H1 (cell line): ENCODE measurements around the gene CD46. TPM values are rescaled to one million over a fixed set of nuclear protein-coding genes. Genes with fewer than 3 reads are reported as not detected.

Source experiments
- CTCF ChIA-PET: fragments of 300-600 bp; sonication (Branson Sonifier 250); formaldehyde crosslinking; loops from one replicate; lab custom pipeline; 2021; ENCODE audit not compliant: partially characterized antibody; lab: Charles Lee
- POLR2A ChIA-PET: fragments of 300-600 bp; sonication (Branson Sonifier 250); formaldehyde crosslinking; loops from one replicate; lab custom pipeline; 2021; ENCODE audit warnings: inconsistent platforms; ENCODE audit not compliant: partially characterized antibody; lab: Charles Lee
- DNase-seq, 2 experiments: peaks; one replicate each; pipeline versions ENCODE4 v3.0.0 to v3.0.0-alpha.2; 2010 to 2022; ENCODE audit warnings: low spot score in 2 of 2, low read depth in 1 of 2, mixed read lengths in 1 of 2
- FAIRE-seq: peaks from 2 replicates; lab custom pipeline; 2011; peaks lifted over from hg19 to GRCh38; lab: Jason Lieb, UNC
- H2AFZ ChIP-seq: 2 replicates; pipeline ENCODE4 v1.8.1; 2012; ENCODE audit warnings: low read length, inconsistent platforms
- H2AK5ac ChIP-seq: 2 replicates; pipeline ENCODE4 v1.6.1; 2013; ENCODE audit warnings: low read depth, low read length
- H2BK120ac ChIP-seq: replicated peaks from 2 replicates; pipeline ENCODE3; 2013; ENCODE audit warnings: low read depth, low read length, inconsistent platforms
- H2BK12ac ChIP-seq: 2 replicates; pipeline ENCODE4 v1.6.1; 2013; ENCODE audit warnings: low read depth, low read length
- H2BK15ac ChIP-seq: 2 replicates; pipeline ENCODE4 v1.6.1; 2013; ENCODE audit warnings: low read length
- H2BK20ac ChIP-seq: 2 replicates; pipeline ENCODE4 v1.6.1; 2013; ENCODE audit warnings: low read length
- H2BK5ac ChIP-seq: 2 replicates; pipeline ENCODE4 v1.6.1; 2013; ENCODE audit warnings: low read depth, low read length
- H3K14ac ChIP-seq: 2 replicates; pipeline ENCODE4 v1.6.1; 2013; ENCODE audit warnings: inconsistent platforms; ENCODE audit not compliant: insufficient read length
- H3K18ac ChIP-seq: 2 replicates; pipeline ENCODE4 v1.6.1; 2013; ENCODE audit warnings: low read length; ENCODE audit errors: extremely low read depth
- H3K23ac ChIP-seq: 2 replicates; pipeline ENCODE4 v1.6.1; 2013; ENCODE audit warnings: inconsistent platforms; ENCODE audit not compliant: insufficient read length
- H3K23me2 ChIP-seq: 2 replicates; pipeline ENCODE4 v1.6.1; 2013; ENCODE audit warnings: low read depth, low read length
- H3K27ac ChIP-seq: 2 replicates; pipeline ENCODE4 v1.6.1; 2011; ENCODE audit warnings: low read depth, low read length, inconsistent platforms
- H3K27me3 ChIP-seq, 4 experiments: replicated peaks in 1 of 4; 1 replicate in 1 of 4; 2 replicates in 3 of 4; pipeline versions ENCODE4 v1.6.1 to v1.8.1; 2011 to 2013; ENCODE audit warnings: low read length in 3 of 4, mild to moderate bottlenecking in 3 of 4, inconsistent platforms in 2 of 4, mixed read lengths in 2 of 4, moderate library complexity in 1 of 4; ENCODE audit not compliant: control insufficient read depth in 3 of 4, insufficient read depth in 3 of 4; ENCODE audit errors: extremely low read depth in 1 of 4
- H3K36me3 ChIP-seq, 4 experiments: 2 replicates each; pipeline versions ENCODE4 v1.6.1 to v1.8.1; 2011 to 2013; ENCODE audit warnings: mild to moderate bottlenecking in 4 of 4, low read length in 3 of 4, moderate library complexity in 2 of 4, control low read depth in 1 of 4, inconsistent platforms in 1 of 4; ENCODE audit not compliant: insufficient read depth in 4 of 4, control insufficient read depth in 2 of 4
- H3K4ac ChIP-seq: replicated peaks from 2 replicates; pipeline ENCODE3; 2013; ENCODE audit warnings: low read length, low read depth, mixed read lengths, inconsistent platforms; ENCODE audit not compliant: insufficient read length
- H3K4me1 ChIP-seq, 4 experiments: replicated peaks in 1 of 4; 1 replicate in 1 of 4; 2 replicates in 3 of 4; pipeline versions ENCODE4 v1.6.1 to v1.8.1; 2011 to 2013; ENCODE audit warnings: low read length in 3 of 4, inconsistent platforms in 2 of 4, mixed read lengths in 1 of 4; ENCODE audit not compliant: insufficient read depth in 4 of 4, control insufficient read depth in 3 of 4
- H3K4me2 ChIP-seq, 2 experiments: 2 replicates each; pipeline versions ENCODE4 v1.6.1 to v1.8.1; 2011 to 2013; ENCODE audit warnings: low read depth in 2 of 2, low read length in 2 of 2, control low read depth in 1 of 2, inconsistent platforms in 1 of 2, mild to moderate bottlenecking in 1 of 2; ENCODE audit not compliant: insufficient read depth in 1 of 2
- H3K4me3 ChIP-seq, 4 experiments: fragments of 200-600, 300-600 bp in 1 of 4; sonication (generic), shearing (Covaris generic), sonication (Bioruptor Twin) in 1 of 4; 2 replicates each; pipeline versions ENCODE4 v1.5.1 to v1.8.1; 2011 to 2016; ENCODE audit warnings: low read length in 4 of 4, low read depth in 3 of 4, control low read depth in 2 of 4, inconsistent platforms in 2 of 4, mild to moderate bottlenecking in 2 of 4, mixed read lengths in 1 of 4, moderate library complexity in 1 of 4; ENCODE audit not compliant: insufficient read depth in 2 of 4; ENCODE audit errors: extremely low read depth in 1 of 4
- H3K56ac ChIP-seq: replicated peaks from 2 replicates; pipeline ENCODE3; 2013; ENCODE audit warnings: low read depth, mild to moderate bottlenecking, mixed read lengths, low read length, inconsistent platforms; ENCODE audit not compliant: insufficient read length
- H3K79me1 ChIP-seq: 2 replicates; pipeline ENCODE4 v1.6.1; 2013; ENCODE audit warnings: low read depth, low read length, control low read depth
- H3K79me2 ChIP-seq, 2 experiments: 2 replicates each; pipeline versions ENCODE4 v1.6.1 to v1.8.1; 2012 to 2013; ENCODE audit warnings: low read length in 2 of 2, mild to moderate bottlenecking in 2 of 2, inconsistent platforms in 1 of 2; ENCODE audit not compliant: insufficient read depth in 2 of 2, control insufficient read depth in 1 of 2
- H3K9ac ChIP-seq, 4 experiments: replicated peaks in 1 of 4; 1 replicate in 1 of 4; 2 replicates in 3 of 4; pipeline versions ENCODE4 v1.6.1 to v1.8.1; 2011 to 2013; ENCODE audit warnings: low read depth in 3 of 4, low read length in 3 of 4, control low read depth in 2 of 4, mild to moderate bottlenecking in 2 of 4, moderate library complexity in 2 of 4, inconsistent platforms in 1 of 4; ENCODE audit errors: extremely low read depth in 1 of 4
- H3K9me3 ChIP-seq, 2 experiments: 2 replicates each; pipeline versions ENCODE4 v1.6.1 to v1.8.1; 2012 to 2013; ENCODE audit warnings: mild to moderate bottlenecking in 2 of 2, moderate library complexity in 2 of 2, control low read depth in 1 of 2, inconsistent platforms in 1 of 2, low read depth in 1 of 2, low read length in 1 of 2, mixed read lengths in 1 of 2; ENCODE audit not compliant: insufficient read depth in 2 of 2
- H4K20me1 ChIP-seq, 2 experiments: replicated peaks in 1 of 2; 2 replicates each; pipeline versions ENCODE3 to v1.8.1; 2011 to 2013; ENCODE audit warnings: inconsistent platforms in 2 of 2, low read length in 2 of 2, mild to moderate bottlenecking in 1 of 2; ENCODE audit not compliant: insufficient read depth in 2 of 2, control insufficient read depth in 1 of 2
- H4K5ac ChIP-seq: 2 replicates; pipeline ENCODE4 v1.6.1; 2013; ENCODE audit warnings: low read length, low read depth, mixed read lengths, inconsistent platforms; ENCODE audit not compliant: insufficient read length
- H4K8ac ChIP-seq: 2 replicates; pipeline ENCODE4 v1.8.0; 2013; ENCODE audit warnings: mild to moderate bottlenecking, moderate library complexity, low read length, inconsistent platforms; ENCODE audit not compliant: insufficient read depth; ENCODE audit errors: extremely low read depth
- H4K91ac ChIP-seq: replicated peaks from 2 replicates; pipeline ENCODE3; 2013; ENCODE audit warnings: low read length, mixed read lengths, inconsistent platforms; ENCODE audit not compliant: insufficient read length
- ASH2L ChIP-seq: fragments of 200-600, 300-600 bp; sonication (generic); IDR thresholded peaks from one replicate; pipeline ENCODE4 v1.7.1; 2017; ENCODE audit warnings: low read length
- BCL11A ChIP-seq, 2 experiments: IDR thresholded peaks; one replicate each; pipeline ENCODE4 v1.6.1; 2011; ENCODE audit warnings: low read depth in 2 of 2, low read length in 2 of 2, mild to moderate bottlenecking in 2 of 2
- CTCF ChIP-seq, 3 experiments: IDR thresholded peaks; 1 replicate in 2 of 3; 2 replicates in 1 of 3; pipeline versions ENCODE4 v1.5.1 to v1.6.1; 2011; ENCODE audit warnings: low read length in 3 of 3, mild to moderate bottlenecking in 3 of 3, inconsistent platforms in 2 of 3, low read depth in 1 of 3, moderate library complexity in 1 of 3; ENCODE audit not compliant: insufficient read depth in 1 of 3; ENCODE audit errors: control extremely low read depth in 1 of 3
- GTF2F1 ChIP-seq: IDR thresholded peaks from 2 replicates; pipeline ENCODE4 v1.6.1; 2012; ENCODE audit warnings: low read depth, low read length, improper control_type of control experiment, borderline replicate concordance
- RAD21 ChIP-seq, 2 experiments: IDR thresholded peaks in 1 of 2; conservative IDR thresholded peaks in 1 of 2; 2 replicates each; pipeline ENCODE4 v1.6.1; 2011; ENCODE audit warnings: low read depth in 2 of 2, low read length in 2 of 2, improper control_type of control experiment in 1 of 2, inconsistent platforms in 1 of 2, mild to moderate bottlenecking in 1 of 2, moderate library complexity in 1 of 2
- RNF2 ChIP-seq: fragments of 200-900, 300-1000 bp; sonication (generic); IDR thresholded peaks from 2 replicates; pipeline ENCODE4 v1.7.1; 2016; ENCODE audit warnings: borderline replicate concordance, low read depth, mild to moderate bottlenecking, antibody characterized with exemption, low read length; ENCODE audit not compliant: poor library complexity, severe bottlenecking; ENCODE audit errors: missing control alignments
- RXRA ChIP-seq: IDR thresholded peaks from 2 replicates; pipeline ENCODE4 v1.6.1; 2011; ENCODE audit warnings: low read depth, mild to moderate bottlenecking, low read length, moderate library complexity; ENCODE audit not compliant: insufficient read depth
- polyA plus RNA-seq, 7 experiments: library from polyadenylated mRNA; depleted of rRNA in 3 of 7; stranded (reverse) in 5 of 7; unstranded in 2 of 7; fragments of >200 nt in 5 of 7; fragments of 200-250 nt in 2 of 7; gene quantifications; 1 replicate in 5 of 7; 2 replicates in 1 of 7; 4 replicates in 1 of 7; pipeline versions ENCODE4 v1.2.1 to v1.2.3, GENCODE V29; 2011 to 2013; ENCODE audit warnings: missing spikeins in 2 of 7, mixed read lengths in 2 of 7
- total RNA-seq: library from RNA; stranded (reverse); fragmentation: NEBNext Ultra II Directional; extraction: Animal tissue kit (Norgen Biotek cat#: 25700); gene quantifications from 2 replicates; pipeline ENCODE4 v1.2.1, GENCODE V29; 2021

CD46 gene
- total and polyA plus RNA-seq, 2 of the 8 experiments (the other 6 are each of a cell fraction or from before 2014, with no cell fraction given), result 60.9 to 113 TPM

- H3K18ac ChIP-seq, result no peak overlapping the region
- no peaks in the 10 kb centered on the region for H3K79me2 ChIP-seq
- ChIA-PET POLR2A (interaction anchor here (1.1 kb wide), 1 partner anchor 9 kb away, joined by 3 read pairs; no protein-coding TSS in a partner anchor), CTCF (interaction anchor here (1.0 to 12.1 kb wide), 23 partner anchors 11 to 322 kb away, joined by 3 to 113 read pairs (median 7); no protein-coding TSS in a partner anchor)
- no peak overlapping the region for H4K5ac ChIP-seq
- DNase-seq, result no peak
- peaks cover 0 to 1% of the 10 kb centered on the region in 2 experiments for H4K20me1 ChIP-seq
- no peak overlapping the region for H2AK5ac ChIP-seq
- H3K36me3 ChIP-seq, result no peaks in the 10 kb centered on the region
- H3K23ac ChIP-seq, result no peak overlapping the region
- no peak overlapping the region for H3K27ac ChIP-seq
- H2BK15ac ChIP-seq, result no peak overlapping the region
- H3K79me1 ChIP-seq, result no peaks in the 10 kb centered on the region; the same call in 1 of the 2 replicates
- H2BK5ac ChIP-seq, result no peak overlapping the region
- H2BK12ac ChIP-seq, result no peak overlapping the region
- no peak overlapping the region for H2AFZ ChIP-seq
- FAIRE-seq, result no peak
- H4K8ac ChIP-seq, result no peak overlapping the region
- H2BK20ac ChIP-seq, result no peak overlapping the region
- H3K23me2 ChIP-seq, result no peaks in the 10 kb centered on the region
- H3K14ac ChIP-seq, result no peak overlapping the region
- no peak overlapping the region for H2BK120ac ChIP-seq
- no peak overlapping the region for H3K4me2 ChIP-seq
- H3K4me3 ChIP-seq, result no peak overlapping the region
- H3K4me1 ChIP-seq, result no peaks in the 10 kb centered on the region
- no peak overlapping the region for H3K9ac ChIP-seq
- no peak overlapping the region for H3K56ac ChIP-seq
- H3K27me3 ChIP-seq, result no peaks in the 10 kb centered on the region
- H4K91ac ChIP-seq, result no peak overlapping the region
- no peak for TF ChIP-seq RAD21 (IDR thresholded peaks at IDR 0.05 in 1 of 2, conservative IDR thresholded peaks at IDR 0.05 in 1 of 2; ENCODE audit: low read depth in 2 of 2, low read length in 2 of 2)
- TF ChIP-seq RNF2, result no peak
- TF ChIP-seq ASH2L, result no peak
- no peak for TF ChIP-seq BCL11A (IDR thresholded peaks at IDR 0.05; ENCODE audit: low read depth in 2 of 2, low read length in 2 of 2)
- no peak for TF ChIP-seq RXRA
- no peak for TF ChIP-seq GTF2F1
- no peak for TF ChIP-seq CTCF (IDR thresholded peaks at IDR 0.05; ENCODE audit: control extremely low read depth in 1 of 3, insufficient read depth in 1 of 3, low read depth in 1 of 3, low read length in 3 of 3)
- no peaks in the 10 kb centered on the region for H3K9me3 ChIP-seq
- no peak overlapping the region for H3K4ac ChIP-seq
Measured at GRCh38 chr1:207829576-207829975, 77.7 kb downstream of the CD46 start.
